Mammary epithelial cell (primary cell): ENCODE data around the gene FOSB.

Experiments
- CTCF ChIP-seq, 2 donors: IDR thresholded peaks in 1 of 2; conservative IDR thresholded peaks in 1 of 2; 2 replicates each; pipeline ENCODE4 v1.5.1; 2011 to 2012; ENCODE audit warnings: inconsistent platforms in 2 of 2, low read length in 2 of 2, mild to moderate bottlenecking in 2 of 2, control low read depth in 1 of 2, low read depth in 1 of 2; ENCODE audit not compliant: insufficient read depth in 1 of 2; ENCODE audit errors: extremely low read depth in 1 of 2
- EZH2 ChIP-seq: IDR thresholded peaks from 2 replicates; pipeline ENCODE4 v1.6.1; 2012; ENCODE audit warnings: low read length, inconsistent platforms, borderline replicate concordance

- TF ChIP-seq CTCF (conservative IDR thresholded peaks at IDR 0.05 in 1 of 2, IDR thresholded peaks at IDR 0.05 in 1 of 2; ENCODE audit: extremely low read depth in 1 of 2, insufficient read depth in 1 of 2, low read depth in 1 of 2, low read length in 2 of 2) (no peak), EZH2 (no peak)
These were observed 2.8 kb upstream of the FOSB start for GRCh38 chr19:45464852-45465441.
